Head of caudate nucleus (tissue), 42 donors: ENCODE measurements around the gene CACNA1I.

Experiments used
- DNase-seq, 42 donors: peaks; one replicate each; pipeline versions ENCODE4 v3.0.0 to v3.0.0-alpha.2; 2020 to 2021; ENCODE audit warnings: mixed read lengths in 7 of 42
- intact Hi-C: fragments of 100-400 bp; cut with DNase I; formaldehyde crosslinking; loops from one replicate; pipeline ENCODE4 v1.15.0; 2022

The CACNA1I gene

DNA sequence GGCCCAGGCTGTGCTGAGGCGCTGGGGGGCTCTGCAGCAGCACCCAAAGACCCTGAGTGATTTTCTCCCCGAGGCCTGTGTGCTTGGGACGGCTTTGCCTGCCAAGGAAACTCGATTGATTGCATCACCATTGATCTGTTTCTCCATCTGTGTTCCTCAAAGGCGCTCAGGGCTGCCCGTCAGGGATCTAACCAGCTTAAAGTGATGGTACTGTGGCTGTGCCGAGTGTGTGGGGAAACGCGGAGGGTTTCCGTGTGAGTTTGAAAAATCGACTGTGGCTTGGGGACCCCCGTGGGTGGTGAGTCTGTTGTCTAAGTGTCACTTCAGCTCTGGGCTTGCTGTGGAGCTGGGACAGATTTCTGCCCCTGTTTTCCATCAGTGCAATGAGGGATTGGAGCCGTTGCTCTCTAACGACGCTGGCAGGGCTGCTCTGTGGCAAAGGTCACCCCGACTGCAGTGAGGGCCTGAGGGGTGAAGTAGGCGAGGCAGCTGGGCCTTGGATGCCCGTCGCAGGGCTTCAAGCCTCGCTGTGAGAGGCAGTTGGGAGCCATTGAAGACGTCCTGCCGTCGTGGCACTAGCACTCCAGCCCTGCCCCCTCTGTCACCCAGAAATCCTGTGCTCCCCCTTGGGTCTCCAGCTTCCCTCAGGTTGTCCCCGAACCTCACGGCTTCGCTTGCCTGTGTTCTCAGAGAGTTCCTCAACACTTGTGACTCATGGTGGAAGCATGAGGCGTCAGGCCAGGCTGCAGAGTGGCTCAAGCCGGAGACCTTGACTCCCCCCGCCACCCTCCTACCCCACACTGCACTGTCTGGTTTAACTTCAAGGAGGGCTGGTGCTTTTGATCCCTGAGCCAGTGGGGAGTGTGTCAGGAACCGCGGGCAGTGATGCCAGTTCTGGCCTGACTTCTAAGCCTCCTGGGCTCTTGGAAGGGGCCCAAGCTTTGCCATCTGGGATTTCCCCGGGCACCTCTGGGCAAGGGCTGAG lies 21.8 kb downstream of the CACNA1I start:
- no peak for DNase-seq

DNA sequence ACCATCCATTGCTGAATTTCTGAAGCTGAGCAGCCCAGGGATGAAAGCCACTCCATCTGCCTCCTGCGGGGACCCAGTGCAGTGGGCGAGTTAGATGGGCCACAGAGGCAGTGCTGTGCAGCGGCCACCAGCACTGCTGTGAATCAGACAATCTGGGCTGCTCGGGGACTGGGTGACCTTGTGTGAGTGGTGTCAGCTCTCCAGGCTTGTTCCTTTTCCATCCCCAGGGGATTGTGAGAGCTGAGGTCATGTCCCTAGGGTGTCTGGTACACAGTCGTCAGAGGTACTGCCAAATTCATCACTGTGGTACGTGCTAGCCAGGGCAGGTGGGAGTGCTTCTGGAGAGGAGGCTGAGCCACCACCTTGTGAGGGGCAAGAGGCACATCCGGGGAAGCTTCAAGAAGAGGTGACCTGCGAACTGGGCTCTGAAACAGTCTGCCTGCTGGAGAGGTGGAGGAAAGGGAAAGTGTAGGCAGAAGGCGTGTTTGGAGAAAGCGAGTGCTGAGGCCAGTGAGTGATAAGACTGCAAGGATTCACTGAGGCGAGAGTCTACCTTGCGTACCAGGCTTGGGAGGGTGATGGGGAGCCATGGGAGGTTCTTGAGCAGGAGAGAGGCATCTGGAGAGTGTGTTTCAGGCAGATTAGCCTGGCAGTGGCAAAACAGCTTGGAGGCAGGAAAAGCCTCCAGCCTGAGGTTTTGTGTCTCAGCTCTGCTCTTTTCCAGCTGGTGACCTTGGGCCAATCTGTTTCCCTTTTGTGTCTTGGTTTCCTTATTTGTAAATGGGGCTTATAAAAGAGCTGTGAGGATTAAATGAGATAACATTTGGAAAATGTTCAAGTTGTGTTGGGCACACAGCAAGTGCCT lies 22.7 kb downstream of the CACNA1I start:
- intact Hi-C loops, result no loop called here
- no peak for DNase-seq

More for the DNA sequence above, 21.8 kb downstream of the CACNA1I start:
- intact Hi-C loops, result no loop called here

DNA sequence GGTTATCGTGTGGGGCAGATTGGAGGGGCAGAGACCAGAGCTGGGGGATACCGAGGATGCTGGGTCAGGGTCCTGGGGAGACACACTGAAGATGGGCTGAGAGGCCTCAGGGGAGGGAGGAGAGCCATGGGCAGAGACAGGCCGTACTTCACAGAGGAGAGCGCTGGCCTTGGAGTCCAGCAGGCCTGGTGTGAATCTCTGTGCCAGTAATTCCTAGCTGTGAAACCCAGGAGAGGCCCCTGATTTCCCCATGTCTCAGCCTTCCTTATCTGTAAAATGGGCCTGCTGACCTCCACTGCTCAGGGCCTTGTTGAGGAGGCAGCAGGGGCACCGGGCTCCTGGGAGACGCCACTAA lies 23.4 kb downstream of the CACNA1I start:
- intact Hi-C loops, result no loop called here
- DNase-seq, result no peak

DNA sequence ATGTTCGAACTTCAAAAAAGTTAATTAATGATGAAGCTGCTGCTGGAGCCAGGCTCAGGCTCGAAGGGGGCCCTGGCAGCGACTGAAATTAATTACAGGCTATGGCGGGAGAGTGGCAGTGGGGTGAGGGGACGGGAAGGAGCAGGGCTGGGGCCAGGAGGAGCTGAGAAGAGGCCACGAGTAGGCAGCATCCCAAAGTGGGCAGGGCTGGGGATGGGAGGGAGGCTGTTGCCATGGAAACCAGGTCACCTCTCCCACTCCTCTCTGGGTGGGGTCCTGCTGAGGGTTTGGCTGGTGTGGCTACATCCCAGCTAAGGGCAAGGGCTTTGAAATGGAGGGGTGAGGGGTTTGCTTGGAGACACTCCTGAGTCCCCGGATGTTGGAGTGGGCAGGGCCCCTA lies 23.9 kb downstream of the CACNA1I start:
- intact Hi-C loops, result no loop called here
- DNase-seq, result peak in 1 of 42 donors; percentile 12

DNA sequence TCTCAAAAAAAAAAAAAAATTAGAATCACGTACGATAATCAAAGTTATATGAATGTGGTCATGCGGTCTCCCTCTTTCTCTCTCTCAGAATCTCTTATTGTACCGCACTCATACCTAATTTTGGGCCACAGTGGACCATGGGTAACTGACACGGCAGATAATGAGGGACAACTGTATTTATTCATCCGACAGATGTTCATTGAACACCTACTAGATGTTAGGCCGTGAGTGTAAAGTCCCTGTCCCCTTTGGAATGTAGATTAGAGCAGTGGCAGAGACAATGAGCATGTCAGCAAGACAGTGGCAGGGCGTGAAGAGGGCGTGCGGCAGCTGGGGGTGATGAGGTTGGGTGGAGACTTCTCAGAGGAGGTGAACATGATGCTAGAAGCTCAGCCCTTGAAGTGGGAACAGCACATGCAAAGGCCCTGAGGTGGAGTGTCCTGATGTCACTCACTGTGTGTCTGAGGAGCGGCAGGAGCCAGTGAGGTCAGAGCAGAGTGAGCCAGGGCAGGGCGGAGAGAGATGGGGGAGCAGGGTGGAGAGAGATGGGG lies 25.1 kb downstream of the CACNA1I start:
- intact Hi-C loops, result no loop called here
- DNase-seq, result no peak

DNA sequence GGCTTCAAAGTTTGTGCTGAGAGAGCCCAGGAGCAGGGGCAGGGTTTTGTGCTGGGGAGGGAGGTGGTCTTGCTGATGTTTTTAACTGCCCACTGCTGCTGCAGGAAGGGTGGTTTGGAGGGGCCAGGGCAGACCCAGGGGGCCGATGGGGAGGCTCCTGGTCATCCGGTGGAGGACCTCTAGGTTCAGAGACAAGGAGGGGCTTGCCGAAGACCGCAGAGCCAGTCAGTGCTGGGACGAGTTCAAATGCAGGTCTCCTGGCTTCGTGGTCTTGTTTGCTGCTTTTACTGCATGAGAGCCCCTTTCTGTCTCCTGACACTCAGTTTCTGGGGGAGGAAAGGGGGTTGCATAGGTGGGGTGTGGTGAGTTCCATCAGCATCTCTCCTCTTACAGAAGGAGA lies 26.0 kb downstream of the CACNA1I start:
- no peak for DNase-seq
- intact Hi-C loops, result no loop called here

DNA sequence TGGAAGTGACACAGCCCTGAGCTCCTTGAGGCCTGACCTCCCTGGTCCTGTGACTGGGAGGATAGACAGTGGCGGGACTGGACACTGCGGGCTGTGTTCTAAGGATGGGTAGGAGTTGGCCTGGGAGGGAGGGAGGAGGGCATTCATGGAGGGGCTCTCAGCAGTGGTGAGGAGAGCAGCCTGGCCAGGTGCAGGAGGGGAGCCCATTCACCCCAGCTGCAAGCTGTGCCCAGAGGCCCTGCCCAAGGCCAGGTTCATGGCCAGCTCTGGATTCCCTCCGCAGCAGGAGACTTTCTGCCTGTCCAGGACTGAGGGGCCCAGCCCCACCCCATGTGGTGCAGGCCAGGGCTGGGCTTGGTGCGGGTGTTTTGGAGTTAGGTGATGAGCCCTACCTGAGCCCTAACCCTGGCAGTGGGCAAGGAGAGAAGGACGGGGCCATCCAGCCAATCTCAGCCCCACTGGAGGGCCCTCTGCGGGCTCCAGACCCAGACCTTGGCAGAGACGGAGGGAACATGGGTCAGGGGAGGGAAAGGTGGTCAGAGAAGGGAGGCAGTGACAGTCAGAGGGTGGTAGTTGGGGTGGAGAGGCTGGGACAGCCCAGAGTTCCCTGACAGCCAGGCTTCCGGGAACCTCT lies 26.8 kb downstream of the CACNA1I start:
- no peak for DNase-seq

DNA sequence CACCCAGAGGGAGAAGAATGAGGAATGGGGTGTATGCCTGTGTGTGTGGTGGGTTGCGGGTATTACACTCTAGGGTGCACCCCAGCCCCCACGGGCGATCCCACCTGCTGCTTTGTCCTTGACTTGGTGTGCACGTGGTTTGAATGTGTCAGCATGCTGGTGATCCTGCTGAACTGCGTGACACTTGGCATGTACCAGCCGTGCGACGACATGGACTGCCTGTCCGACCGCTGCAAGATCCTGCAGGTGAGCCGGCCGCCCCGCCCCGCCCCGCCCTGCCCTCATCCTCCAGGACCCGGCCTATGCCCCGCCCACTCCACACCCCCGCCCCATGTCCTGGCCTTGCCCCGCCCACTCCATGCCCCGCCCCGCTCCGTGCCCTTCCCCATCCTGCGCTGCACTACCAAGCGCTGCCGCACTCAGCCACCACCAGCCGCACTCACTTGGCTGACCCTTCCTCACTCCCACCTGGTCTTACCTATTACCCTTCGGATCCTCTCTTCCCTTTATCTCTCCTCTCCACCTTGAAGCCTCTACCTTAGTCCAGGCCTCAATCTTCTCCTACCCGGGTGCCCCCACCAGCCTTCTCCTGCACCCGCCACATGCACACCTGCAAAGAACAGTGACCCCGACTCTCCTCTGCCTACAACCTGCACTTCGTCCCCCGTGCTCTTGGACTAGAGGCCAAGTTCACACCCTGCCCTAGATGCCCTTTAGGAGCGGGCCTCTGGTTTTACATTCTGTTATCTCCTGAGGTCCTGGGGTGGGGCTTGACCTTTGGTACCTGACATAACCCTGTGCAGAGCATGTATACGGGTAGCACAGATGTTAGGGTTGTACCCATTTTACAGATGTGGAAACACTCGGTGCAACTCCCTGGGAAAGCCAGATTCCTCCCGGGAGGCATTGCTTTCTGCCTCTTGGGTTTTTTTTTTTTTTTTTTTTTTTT lies 27.7 kb downstream of the CACNA1I start:
- intact Hi-C loops, result no loop called here
- DNase-seq, result no peak

More for the DNA sequence above, 26.8 kb downstream of the CACNA1I start:
- intact Hi-C loops, result no loop called here

DNA sequence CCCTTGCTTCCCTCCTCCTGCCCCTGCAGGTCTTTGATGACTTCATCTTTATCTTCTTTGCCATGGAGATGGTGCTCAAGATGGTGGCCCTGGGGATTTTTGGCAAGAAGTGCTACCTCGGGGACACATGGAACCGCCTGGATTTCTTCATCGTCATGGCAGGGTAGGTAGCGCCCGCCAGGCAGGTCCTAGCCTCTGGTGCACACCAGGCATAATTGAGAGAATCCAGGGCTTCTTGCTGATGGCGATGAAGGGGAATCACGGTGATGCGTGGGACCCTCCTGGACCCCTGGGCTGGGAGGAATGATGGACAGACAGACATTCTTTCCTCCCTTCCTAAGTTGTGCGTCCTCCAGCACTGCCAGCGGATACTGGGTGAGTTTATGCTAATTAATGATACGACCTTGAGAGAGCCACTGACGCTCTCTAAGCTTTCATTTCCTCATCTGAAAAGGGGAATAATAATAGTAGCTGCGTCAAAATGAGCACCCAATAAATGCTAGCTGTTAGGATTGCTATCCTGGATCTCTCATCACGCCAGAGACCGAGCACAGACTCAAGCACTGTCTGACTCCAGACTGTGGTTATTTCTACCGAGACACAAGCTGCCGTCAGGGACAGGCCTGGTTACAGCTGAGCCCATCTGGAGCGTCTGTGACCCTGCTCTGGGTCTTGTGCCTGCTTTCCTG lies 30.1 kb downstream of the CACNA1I start:
- no peak for DNase-seq
- intact Hi-C loops, result no loop called here

DNA sequence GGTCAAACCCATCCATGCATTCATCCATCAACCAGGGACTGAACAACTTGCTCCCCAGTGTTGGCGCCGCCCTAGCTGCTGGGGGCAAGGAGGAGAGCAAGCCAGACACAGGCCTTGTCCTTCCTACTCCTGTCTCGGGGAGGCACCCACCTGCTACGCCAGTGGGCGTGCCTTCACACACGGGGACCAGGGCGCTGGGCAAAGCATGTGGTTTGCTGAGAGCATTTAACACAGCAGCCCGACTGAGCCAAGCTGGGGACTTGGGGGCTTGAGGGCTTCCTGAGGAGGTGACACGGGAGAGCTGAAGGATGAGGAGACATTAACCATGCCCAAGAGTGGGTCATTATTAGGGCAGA lies 30.6 kb downstream of the CACNA1I start:
- no peak for DNase-seq
- intact Hi-C loops, result no loop called here

DNA sequence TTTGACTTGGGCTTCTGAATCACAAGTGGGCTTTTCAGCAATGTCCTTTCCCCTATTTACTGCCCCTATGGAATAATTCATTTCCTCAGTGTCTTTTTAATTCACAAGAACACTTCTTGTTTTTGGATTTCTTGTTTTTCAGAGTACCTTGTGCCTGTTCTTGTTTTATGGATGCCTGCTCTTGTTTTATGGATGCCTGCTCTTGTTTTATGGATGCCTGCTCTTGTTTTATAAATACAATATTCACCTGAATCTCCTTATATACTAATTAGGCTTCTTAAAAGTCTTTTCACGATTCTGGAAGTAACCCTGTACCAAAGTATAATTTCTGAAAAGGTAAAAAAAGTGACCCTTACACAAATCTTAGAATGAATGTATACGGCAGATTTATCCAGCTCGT lies 32.8 kb downstream of the CACNA1I start:
- no peak for DNase-seq
- intact Hi-C loops, result no loop called here

DNA sequence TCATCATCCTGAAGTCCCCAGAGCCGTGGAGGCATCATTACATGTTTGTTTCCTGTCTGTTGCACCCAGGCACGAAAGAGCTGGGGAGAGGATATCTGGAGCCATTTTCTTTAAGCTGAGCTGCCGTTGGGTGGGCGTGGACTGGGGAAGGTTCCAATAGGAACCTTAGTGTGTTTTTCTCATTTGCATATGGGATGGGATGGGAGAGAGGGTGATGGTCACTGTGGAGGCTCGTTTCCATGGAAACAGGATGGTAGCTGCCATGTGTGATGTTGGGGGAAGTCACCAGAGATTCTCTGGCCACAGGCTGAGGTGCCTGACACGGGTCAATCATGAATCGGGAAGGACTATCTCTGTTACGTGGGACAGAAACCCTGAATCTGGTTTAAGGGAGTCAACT lies 39.7 kb downstream of the CACNA1I start:
- intact Hi-C loops, result no loop called here
- DNase-seq, result no peak

DNA sequence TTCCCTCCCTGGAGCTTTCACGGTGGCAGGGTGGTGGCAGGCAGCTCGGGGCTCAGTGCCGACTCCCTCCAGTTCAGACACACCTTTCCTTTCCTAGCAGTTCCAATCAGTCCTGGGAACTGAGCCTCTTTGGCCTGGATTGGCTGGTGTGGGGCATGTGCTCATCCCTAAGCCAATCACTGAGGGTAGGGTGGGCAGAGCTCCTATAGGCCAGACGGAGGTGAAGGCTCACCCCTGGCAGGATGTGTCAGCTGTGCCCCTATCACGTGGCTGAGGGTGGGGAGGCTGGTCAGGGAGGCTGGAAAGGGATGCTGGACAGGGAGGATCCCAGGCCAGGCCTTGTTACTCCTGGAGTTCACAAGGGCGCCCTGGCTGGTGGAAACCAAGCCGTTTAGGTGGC lies 40.2 kb downstream of the CACNA1I start:
- DNase-seq, result no peak
- intact Hi-C loops, result no loop called here

DNA sequence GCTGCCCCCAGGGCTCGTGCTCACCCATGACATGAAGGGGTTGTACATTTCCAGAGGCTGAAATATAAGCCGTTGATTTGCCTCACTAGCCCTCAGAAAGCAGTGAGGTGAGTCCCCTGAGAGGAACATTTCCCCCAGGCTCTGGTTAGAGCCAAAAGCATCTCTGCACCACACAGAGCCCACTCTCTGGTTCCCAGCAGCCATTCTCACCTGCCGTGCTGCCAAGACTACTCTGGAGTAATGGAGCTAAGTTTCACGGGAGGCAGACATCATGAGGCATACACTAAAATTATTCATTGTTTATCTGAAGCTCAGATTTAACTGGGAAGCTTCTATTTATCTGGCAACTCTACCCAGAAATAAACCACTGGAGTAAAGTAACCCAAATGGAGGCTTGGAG lies 40.8 kb downstream of the CACNA1I start:
- DNase-seq, result no peak
- intact Hi-C loops, result no loop called here

DNA sequence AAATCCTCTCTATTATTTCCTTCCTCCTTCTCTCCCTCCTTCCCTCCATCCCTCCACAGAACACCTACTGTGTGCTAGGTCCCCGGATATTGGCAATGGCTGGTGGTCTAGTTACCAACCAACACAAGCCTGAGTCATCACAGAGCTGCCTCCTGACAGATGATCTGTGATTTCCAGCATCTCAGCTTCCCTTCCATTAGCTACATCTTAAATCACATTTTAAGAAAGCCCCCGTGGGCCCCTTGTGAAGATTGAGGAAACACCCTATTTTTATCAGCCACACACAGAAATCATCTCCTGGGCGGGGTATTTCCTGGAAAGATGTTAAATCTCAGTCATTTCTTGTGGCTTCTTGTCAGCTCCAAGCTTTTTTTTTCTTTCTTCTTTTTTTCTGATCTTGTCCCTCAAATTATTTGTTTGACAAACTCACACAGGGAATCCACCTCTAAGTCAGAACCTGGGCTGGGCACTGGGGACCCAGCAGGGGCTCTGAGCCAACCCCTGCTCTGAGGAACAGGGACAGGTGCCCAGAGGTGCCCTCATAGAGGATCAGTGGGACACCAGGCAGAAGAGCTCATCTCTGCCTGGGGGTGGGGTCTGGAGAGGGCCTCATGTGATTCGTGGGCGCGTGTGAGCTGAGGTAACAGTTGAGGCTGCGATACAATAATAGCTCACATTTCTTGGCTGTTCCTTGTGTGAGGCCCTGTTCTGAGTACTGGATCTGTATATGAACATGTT lies 42.4 kb downstream of the CACNA1I start:
- peak in 19 of 42 donors; percentile 15 to 58 (median 45) for DNase-seq
- intact Hi-C loops, result no loop called here

DNA sequence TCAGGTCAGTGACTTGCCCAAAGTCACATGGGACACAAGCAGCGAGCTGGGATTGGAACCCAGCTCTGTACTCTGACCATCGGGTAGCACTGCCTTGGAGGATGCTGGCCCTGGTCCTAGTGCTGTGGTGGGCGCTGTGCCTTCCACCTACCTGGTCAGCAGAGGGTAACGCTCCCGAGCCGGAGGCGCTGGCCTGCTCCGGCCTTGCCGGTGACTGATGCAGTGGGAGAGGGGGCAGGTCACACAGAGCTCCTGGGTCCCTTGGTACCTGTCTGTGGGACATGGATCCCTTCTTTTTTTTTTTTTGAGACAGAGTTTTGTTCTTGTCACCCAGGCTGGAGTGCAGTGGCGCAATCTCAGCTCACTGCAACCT lies 43.0 kb downstream of the CACNA1I start:
- no peak for DNase-seq
- intact Hi-C loops, result no loop called here

DNA sequence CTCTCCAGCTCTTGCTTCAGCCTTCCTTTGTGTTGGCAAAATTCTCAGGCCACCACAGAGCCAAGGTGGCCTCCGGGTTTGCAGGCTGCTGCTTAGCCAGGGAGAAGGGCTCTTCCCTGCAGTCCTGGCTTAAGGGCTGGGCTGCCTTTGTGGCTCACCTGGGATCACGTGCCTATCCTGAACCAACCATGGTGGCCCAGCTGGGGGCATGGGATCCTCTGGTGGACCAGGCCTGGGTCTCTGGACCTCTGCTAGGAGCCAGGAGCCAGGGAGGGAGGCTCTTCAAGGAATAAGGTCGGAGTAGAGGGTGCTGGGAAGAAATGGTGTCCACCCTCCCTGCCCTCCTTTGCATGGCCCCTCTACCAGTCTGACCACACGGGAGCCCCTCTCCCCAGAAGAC lies 43.9 kb downstream of the CACNA1I start:
- intact Hi-C loops, result no loop called here
- DNase-seq, result no peak
